Hepatocyte (in vitro differentiated cells): ENCODE results near the gene MAGI1. TPM values are rescaled to one million over a fixed set of nuclear protein-coding genes. Genes with fewer than 3 reads are reported as not detected.

Experiments
- DNase-seq: peaks from one replicate; pipeline ENCODE4 v3.0.0-alpha.2; 2016; ENCODE audit warnings: low spot score
- H2AFZ ChIP-seq: fragments of 200-600 bp; sonication (generic); 2 replicates; pipeline ENCODE4 v1.6.0; 2016; ENCODE audit warnings: antibody characterized with exemption, mild to moderate bottlenecking
- H3K27ac ChIP-seq: fragments of 200-600 bp; sonication (generic); 2 replicates; pipeline ENCODE4 v1.5.1; 2016; ENCODE audit warnings: mild to moderate bottlenecking
- H3K27me3 ChIP-seq: fragments of 200-600 bp; sonication (generic); 2 replicates; pipeline ENCODE4 v1.6.1; 2016
- H3K36me3 ChIP-seq: fragments of 200-600 bp; sonication (generic); replicated peaks from 2 replicates; pipeline ENCODE4 v1.5.1; 2016; ENCODE audit warnings: low read depth; ENCODE audit not compliant: insufficient read depth
- H3K4me1 ChIP-seq: fragments of 200-600 bp; sonication (generic); 2 replicates; pipeline ENCODE4 v1.5.1; 2016; ENCODE audit warnings: mild to moderate bottlenecking, moderate library complexity; ENCODE audit not compliant: insufficient read depth
- H3K4me2 ChIP-seq: fragments of 200-600 bp; sonication (generic); 2 replicates; pipeline ENCODE4 v1.6.0; 2016
- H3K4me3 ChIP-seq: fragments of 200-600 bp; sonication (generic); 2 replicates; pipeline ENCODE4 v1.5.1; 2016; ENCODE audit warnings: mild to moderate bottlenecking
- H3K79me2 ChIP-seq: fragments of 200-600 bp; sonication (generic); 2 replicates; pipeline ENCODE4 v1.6.0; 2017; ENCODE audit warnings: mild to moderate bottlenecking
- H3K9me2 ChIP-seq: fragments of 200-600 bp; sonication (generic); replicated peaks from 2 replicates; pipeline ENCODE4 v1.6.0; 2017; ENCODE audit warnings: mild to moderate bottlenecking; ENCODE audit not compliant: insufficient read depth
- H3K9me3 ChIP-seq: fragments of 200-600 bp; sonication (generic); 2 replicates; pipeline ENCODE4 v1.5.1; 2016; ENCODE audit warnings: low read depth, mild to moderate bottlenecking
- H4K20me1 ChIP-seq: fragments of 200-600 bp; sonication (generic); 2 replicates; pipeline ENCODE4 v1.6.0; 2016; ENCODE audit warnings: mild to moderate bottlenecking; ENCODE audit not compliant: insufficient read depth, poor library complexity, severe bottlenecking
- CTCF ChIP-seq: fragments of 200-600 bp; sonication (generic); IDR thresholded peaks from 2 replicates; pipeline ENCODE4 v1.5.1; 2016; ENCODE audit warnings: antibody characterized with exemption, mild to moderate bottlenecking; ENCODE audit not compliant: poor library complexity
- EZH2 ChIP-seq: fragments of 200-600 bp; sonication (generic); IDR thresholded peaks from 2 replicates; pipeline ENCODE4 v1.6.1; 2016; ENCODE audit warnings: antibody characterized with exemption, mild to moderate bottlenecking, borderline replicate concordance
- EZH2phosphoT487 ChIP-seq: fragments of 200-600 bp; sonication (generic); IDR thresholded peaks from one replicate; pipeline ENCODE4 v1.6.1; 2018; ENCODE audit warnings: antibody characterized with exemption, mild to moderate bottlenecking, low read depth, moderate library complexity; ENCODE audit not compliant: unreplicated experiment, severe bottlenecking
- WGBS: methylation state at CpG from one replicate; pipeline ENCODE4 v1.1.6; 2016; ENCODE audit warnings: low lambda C conversion rate; ENCODE audit errors: missing lambda C conversion rate; 5-methylcytosine and 5-hydroxymethylcytosine counted together
- polyA plus RNA-seq: library from polyadenylated mRNA; unstranded; fragments of >200 nt; fragmentation: Nextera tagmentation; extraction: Ambion mirVana; gene quantifications from 2 replicates; pipeline ENCODE4 v1.2.1, GENCODE V29; 2016
- total RNA-seq: library from RNA; depleted of rRNA; stranded (reverse); fragments of >200 nt; gene quantifications from 2 replicates; pipeline ENCODE4 v1.2.3, GENCODE V29; 2014

Gene MAGI1
- total and polyA plus RNA-seq, 2 experiments from 2014 or later: 26.2 to 43.5 TPM

DNA sequence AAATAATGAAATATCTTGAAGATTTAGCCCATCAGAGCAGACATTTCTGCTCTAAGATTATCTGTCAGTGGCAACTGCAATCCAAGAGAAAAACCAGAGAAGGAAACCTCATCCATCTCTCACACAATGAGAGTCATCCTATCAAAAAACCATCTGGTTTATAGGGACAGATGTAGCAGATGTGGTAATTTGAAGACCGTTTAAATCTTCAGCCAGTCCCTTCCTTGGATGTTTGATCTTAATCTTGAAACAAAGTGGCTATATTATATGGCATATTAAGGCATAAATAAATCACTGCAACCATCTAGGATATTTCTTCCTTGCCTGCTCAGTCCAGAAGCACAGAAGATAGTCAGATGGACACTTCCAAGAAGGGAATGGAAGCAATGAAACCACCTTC lies 305.3 kb downstream of the MAGI1 start:
- H3K27me3 ChIP-seq: no peaks in the 10 kb centered on the region
- H3K27ac ChIP-seq: no peak overlapping the region
- H3K9me2 ChIP-seq: no peaks in the 10 kb centered on the region
- H3K36me3 ChIP-seq: no peaks in the 10 kb centered on the region
- H3K9me3 ChIP-seq: no peaks in the 10 kb centered on the region
- TF ChIP-seq CTCF (no peak), EZH2phosphoT487 (no peak), EZH2 (no peak)
- no peak overlapping the region for H2AFZ ChIP-seq
- H3K4me3 ChIP-seq: no peak overlapping the region
- no peak overlapping the region for H3K4me2 ChIP-seq
- DNase-seq: no peak
- H3K4me1 ChIP-seq: peaks cover 8% of the 10 kb centered on the region
- 40% methylated on average over 1 of the region's 1 CpG for WGBS
- no peaks in the 10 kb centered on the region for H4K20me1 ChIP-seq
- H3K79me2 ChIP-seq: peaks cover 18% of the 10 kb centered on the region

- peak; percentile 79 for DNase-seq
- Histone ChIP-seq H3K79me2 (peaks cover 18% of the 10 kb centered on the region), H3K4me1 (peaks cover 8% of the 10 kb centered on the region), H3K9me3 (no peaks in the 10 kb centered on the region), H3K27ac (no peak overlapping the region), H3K27me3 (no peaks in the 10 kb centered on the region), H4K20me1 (no peaks in the 10 kb centered on the region), H3K9me2 (no peaks in the 10 kb centered on the region), H3K4me2 (peak overlapping the region; percentile 54), H3K36me3 (no peaks in the 10 kb centered on the region), H2AFZ (no peak overlapping the region), H3K4me3 (no peak overlapping the region)
- 33% methylated on average over 6 of the region's 6 CpGs for WGBS
- TF ChIP-seq EZH2 (no peak), CTCF (peak; percentile 89), EZH2phosphoT487 (no peak)
Observed at GRCh38 chr3:65732051-65732935, 306.4 kb downstream of the MAGI1 start.

- Histone ChIP-seq H3K9me3 (no peaks in the 10 kb centered on the region), H2AFZ (no peak overlapping the region), H3K9me2 (no peaks in the 10 kb centered on the region), H4K20me1 (no peaks in the 10 kb centered on the region), H3K79me2 (peaks cover 16% of the 10 kb centered on the region), H3K27me3 (no peaks in the 10 kb centered on the region), H3K4me1 (peaks cover 8% of the 10 kb centered on the region), H3K27ac (peak overlapping the region; percentile 22), H3K36me3 (no peaks in the 10 kb centered on the region), H3K4me2 (no peak overlapping the region), H3K4me3 (no peak overlapping the region)
- DNase-seq: no peak
- WGBS: over 99% methylated on average over 7 of the region's 7 CpGs
- TF ChIP-seq EZH2 (no peak), EZH2phosphoT487 (no peak), CTCF (no peak)
Observed at GRCh38 chr3:65730449-65730848, 308.3 kb downstream of the MAGI1 start.
